C4-2B (cell line): ENCODE data around the gene PIGP.

ENCODE experiments used
- H3K27ac ChIP-seq: fragments of 450-650 bp; 2 replicates; pipeline ENCODE4 v1.5.1; 2017
- ZFX ChIP-seq: fragments of 450-650 bp; IDR thresholded peaks from 2 replicates; pipeline ENCODE4 v1.6.1; 2017
- TF ChIP-seq, protein P1 (sequence below): fragments of 450-650 bp; conservative IDR thresholded peaks from 2 replicates; pipeline ENCODE4 v1.5.1; 2017; ENCODE audit warnings: mild to moderate bottlenecking

The PIGP gene

DNA sequence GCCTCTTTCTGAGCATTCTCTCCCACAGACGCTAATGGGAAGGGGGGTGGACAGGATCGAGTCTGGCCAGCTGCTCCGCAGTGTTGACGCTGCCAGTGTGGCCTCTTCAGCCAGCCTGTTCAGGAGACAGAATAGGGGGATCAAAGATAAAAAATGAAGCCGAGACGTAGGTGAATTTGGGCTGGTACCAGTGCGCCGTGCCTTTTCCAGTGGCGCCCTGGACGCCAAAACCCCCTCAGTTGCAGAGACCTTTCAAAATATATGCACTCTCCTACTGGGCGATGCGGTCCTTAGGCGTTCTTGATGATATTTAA, 1.3 kb upstream of the PIGP start:
- peak overlapping the region; percentile 99 for H3K27ac ChIP-seq
- TF ChIP-seq ZFX, result no peak
- TF ChIP-seq, protein P1, sequence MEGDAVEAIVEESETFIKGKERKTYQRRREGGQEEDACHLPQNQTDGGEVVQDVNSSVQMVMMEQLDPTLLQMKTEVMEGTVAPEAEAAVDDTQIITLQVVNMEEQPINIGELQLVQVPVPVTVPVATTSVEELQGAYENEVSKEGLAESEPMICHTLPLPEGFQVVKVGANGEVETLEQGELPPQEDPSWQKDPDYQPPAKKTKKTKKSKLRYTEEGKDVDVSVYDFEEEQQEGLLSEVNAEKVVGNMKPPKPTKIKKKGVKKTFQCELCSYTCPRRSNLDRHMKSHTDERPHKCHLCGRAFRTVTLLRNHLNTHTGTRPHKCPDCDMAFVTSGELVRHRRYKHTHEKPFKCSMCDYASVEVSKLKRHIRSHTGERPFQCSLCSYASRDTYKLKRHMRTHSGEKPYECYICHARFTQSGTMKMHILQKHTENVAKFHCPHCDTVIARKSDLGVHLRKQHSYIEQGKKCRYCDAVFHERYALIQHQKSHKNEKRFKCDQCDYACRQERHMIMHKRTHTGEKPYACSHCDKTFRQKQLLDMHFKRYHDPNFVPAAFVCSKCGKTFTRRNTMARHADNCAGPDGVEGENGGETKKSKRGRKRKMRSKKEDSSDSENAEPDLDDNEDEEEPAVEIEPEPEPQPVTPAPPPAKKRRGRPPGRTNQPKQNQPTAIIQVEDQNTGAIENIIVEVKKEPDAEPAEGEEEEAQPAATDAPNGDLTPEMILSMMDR, result no peak

DNA sequence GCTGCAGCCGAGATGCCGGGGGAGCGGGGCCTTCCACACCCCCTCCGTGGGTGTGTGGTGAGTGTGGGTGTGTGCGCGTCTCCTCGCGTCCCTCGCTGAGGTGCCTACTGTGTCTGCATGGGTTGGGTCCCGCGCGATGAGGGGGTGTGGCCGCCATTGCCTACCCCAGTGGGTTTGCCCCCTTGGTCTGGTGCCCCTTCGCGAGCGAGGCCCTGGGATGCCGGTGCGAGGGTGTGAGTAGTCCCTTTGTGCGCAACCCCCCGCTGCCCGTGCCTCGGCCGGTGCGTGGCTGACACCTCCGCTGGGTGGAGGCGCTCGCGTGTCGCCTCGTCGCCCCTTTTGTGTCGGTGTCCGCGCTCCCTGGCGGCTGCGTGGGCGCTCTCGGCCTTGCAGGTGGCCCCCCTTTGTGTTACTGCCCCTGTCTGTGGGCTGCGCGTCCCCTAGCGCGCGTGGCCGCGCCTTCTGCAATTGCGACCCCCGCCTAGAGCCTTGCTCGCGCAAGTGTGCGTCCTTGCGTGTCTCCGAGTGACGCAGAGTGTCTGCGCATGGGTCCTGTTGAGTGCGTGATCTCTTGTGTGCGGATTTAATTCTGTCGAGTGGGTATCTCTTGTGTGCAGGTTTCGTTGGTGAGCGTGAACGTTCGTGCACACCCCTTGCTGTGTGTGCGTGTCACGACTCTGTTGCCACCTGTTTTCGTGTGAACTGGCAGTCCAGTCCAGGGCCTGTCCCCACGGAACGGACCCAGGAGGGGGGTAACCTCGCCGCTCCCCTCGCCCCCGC, 736 bp upstream of the PIGP start:
- TF ChIP-seq, protein P1, result peak; percentile 17
- TF ChIP-seq ZFX, result no peak

DNA sequence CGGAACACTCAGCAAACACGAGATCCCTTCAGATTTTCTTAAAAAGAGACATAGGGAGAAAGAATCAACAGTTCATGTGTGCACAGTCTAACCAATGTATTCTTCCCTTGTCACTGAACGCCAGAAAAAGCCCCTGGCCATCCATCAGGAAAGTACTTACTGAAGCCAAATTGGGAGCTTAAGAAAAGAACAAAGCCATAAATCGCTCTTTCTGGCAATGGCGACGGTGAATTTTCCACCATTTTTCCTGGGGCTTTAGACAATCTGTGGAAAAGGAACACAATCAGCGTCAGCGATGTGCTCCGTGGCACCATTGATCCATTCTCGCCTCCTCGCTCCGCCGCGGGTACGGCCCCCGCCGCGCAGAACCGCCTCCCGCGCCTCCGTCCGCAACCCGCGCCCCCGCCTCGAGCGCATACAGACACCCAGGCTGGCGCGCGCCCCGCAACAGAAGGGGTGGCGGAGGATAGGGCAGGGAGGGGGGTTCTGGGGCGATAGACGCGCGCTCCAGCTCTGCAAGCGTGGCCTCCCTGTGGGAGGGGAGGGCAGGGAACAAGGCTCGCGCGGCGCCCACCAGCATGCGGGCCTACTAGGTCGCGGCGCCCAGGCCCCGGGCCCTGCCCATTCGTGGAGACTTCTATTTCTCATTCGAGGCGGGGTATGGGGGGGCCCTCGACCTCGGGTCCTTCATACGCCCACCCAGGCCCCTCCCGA, 440 bp downstream of the PIGP start:
- peak overlapping the region; percentile 99 for H3K27ac ChIP-seq

More for the DNA sequence above, 736 bp upstream of the PIGP start:
- H3K27ac ChIP-seq, result peak overlapping the region; percentile 99

DNA sequence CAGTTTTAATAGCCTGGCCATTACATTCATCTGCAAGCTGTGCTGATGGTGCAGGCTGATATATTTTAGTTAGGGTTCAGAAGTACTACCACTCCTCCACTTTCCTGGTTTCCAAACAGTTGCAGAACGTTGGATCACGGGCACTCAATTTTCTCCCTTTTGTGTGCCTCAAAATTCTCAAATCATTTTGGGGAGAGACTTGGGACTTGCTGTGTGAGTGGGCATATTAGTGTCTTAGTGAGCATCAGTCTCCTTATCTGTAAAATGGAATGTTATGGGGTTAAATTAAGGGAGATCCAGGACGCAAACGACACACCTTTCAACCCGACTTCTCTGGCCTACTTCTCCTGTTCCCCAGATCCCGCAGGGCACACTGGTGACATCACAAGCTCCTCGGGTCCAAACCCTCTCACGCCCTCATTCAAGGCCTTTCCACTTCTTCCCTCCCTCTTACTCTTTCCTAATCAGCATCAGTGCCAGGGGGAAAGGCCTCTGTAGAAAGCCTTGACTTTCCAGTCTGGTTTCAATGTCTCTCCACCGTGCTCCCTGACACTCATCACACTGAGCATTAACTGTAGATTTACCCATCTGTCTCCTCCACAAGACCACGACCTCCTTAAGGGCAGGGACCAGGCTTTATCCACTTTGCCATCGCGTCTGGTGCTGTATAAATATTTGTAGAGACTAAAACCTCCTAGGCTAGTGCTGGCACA, 1.2 kb downstream of the PIGP start:
- H3K27ac ChIP-seq, result peak overlapping the region; percentile 99
- TF ChIP-seq, protein P1, result no peak
- no peak for TF ChIP-seq ZFX

More for the DNA sequence above, 440 bp downstream of the PIGP start:
- TF ChIP-seq, protein P1, result no peak
- TF ChIP-seq ZFX, result peak; percentile 86

DNA sequence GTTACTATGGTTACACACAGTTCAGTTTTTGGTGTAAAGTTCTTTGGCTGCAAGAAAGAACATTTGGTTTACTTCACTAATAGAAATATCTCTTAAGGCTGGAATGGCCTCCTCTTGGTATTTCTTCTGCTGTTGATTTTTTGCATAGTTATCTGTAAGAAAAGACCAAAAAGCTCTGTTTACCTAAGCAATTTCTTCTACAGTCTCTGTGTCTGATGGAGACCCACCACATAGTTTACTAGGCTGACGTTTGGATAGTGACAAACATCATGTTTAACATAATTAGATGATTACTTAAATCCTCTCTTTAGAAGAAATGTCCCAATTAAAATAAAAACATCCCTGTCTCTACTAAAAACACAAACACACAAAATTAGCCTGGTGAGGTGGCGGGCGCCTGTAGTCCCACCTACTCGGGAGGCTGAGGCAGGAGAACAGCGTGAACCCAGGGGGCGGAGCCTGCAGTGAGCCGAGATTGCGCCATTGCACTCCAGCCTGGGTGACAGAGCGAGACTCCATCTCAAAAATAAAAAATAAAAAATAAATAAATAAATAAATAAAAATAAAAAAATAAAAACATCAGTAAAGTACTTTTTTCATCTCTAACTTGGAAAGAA, 7.2 kb downstream of the PIGP start:
- no peak for TF ChIP-seq ZFX
- TF ChIP-seq, protein P1, result no peak

DNA sequence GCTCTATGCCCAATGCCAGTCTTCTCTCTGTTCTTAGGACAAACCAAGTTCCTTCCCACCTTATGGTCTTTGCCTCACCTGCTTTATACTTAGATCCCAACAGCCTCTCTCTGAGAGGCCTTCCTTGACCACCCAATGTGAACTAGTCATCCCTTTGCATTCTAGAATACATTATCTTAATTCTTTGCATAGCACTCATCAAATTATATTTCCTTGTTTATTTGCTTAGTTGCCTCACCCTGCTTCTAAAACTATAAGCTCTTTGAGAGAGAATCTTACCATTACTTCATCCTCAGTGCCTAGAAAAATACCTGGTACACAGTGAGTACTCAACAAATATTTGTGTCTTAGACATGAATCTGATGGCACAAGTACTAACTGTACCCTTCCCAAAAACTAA, 8.0 kb downstream of the PIGP start:
- TF ChIP-seq ZFX, result no peak
- TF ChIP-seq, protein P1, result no peak
- H3K27ac ChIP-seq, result no peak overlapping the region

More for the DNA sequence above, 7.2 kb downstream of the PIGP start:
- no peak overlapping the region for H3K27ac ChIP-seq
